ENCODE results near the gene HBA1.
"Not testable (repeated sequence)": the region's sequence is repeated elsewhere in the genome, so short reads cannot be mapped to it uniquely, and the experiment has no call there.

The HBA1 gene

DNA sequence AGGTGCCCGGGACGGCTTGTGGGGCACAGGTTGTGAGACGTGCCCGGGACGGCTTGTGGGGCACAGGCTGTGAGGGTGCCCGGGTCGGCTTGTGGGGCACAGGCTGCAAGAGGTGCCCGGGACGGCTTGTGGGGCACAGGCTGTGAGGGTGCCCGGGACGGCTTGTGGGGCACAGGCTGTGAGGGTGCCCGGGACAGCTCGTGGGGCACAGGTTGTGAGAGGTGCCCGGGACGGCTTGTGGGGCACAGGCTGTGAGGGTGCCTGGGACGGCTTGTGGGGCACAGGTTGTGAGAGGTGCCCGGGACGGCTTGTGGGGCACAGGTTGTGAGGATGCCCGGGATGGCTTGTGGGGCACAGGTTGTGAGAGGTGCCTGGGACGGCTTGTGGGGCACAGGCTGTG lies 16.2 kb upstream of the HBA1 start:
- not testable (repeated sequence) for DNase-seq

DNA sequence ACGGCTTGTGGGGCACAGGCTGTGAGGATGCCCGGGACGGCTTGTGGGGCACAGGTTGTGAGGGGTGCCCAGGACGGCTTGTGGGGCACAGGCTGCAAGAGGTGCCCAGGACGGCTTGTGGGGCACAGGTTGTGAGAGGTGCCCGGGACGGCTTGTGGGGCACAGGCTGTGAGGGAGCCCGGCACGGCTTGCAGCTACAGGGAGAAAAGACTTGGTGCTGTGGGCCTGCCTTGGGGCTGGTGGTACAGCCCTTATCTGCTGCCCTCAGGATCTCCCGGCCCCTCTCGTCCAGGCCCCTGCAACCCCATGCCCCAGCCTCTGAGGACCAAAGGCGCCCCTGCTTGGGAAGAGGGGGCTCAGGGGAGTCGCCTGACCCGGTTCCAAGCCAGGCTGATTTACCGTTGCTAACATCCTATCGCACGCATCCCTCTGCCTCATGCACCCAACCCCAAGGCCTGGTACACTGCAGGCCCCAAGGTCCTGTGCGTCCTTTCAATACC lies 15.7 kb upstream of the HBA1 start:
- no peak for DNase-seq

DNA sequence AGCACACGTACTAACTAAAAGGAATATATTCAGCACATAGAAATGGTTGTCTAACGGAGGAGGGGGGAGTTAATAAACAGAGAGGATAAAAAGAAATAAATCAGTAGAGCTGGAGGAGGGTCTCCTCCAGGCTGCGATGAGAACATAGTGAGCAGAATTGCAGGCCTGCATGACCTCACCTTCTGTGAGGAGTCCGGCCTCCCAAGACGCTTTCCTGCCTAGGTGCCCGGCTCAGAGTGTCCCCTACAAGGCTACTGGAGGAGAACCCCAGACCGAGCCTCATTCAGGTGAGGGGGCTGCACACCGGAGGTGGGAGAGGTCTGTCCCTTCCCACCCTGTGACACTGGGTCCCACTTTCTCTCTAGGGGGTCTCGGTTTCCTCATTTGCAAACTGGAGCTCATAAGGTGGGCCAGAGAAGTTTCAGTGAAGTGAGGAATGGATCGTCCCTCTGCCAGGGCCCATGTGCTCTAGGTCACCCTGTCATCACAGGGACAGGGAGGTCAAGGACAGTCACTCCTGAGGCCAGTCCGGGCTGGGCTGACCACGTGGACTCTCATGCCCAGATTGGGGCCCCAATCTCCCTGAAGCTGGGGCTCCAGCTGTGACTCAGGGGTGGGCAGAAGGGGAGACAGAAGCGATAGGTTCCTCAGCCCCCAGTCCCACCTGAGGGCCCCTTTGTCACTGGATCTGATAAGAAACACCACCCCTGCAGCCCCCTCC lies 14.0 kb upstream of the HBA1 start:
- DNase-seq: no peak

DNA sequence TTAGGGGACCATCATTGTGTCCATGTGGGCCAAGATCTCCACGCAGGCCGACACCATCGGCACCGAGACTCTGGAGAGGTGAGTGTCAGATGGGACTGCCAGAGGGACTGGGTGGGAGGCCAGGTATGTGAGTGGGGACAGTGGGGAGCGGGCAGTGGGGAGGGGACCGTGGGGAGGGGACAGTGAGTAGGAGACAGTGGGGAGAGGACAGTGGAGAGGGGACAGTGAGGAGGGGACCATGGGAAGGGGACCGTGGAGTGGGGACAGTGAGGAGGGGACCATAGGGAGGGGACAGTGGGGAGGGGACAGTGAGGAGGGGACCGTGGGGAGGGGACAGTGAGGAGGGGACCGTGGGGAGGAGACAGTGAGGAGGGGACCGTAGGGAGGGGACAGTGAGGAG lies 13.3 kb upstream of the HBA1 start:
- not testable (repeated sequence) for DNase-seq

DNA sequence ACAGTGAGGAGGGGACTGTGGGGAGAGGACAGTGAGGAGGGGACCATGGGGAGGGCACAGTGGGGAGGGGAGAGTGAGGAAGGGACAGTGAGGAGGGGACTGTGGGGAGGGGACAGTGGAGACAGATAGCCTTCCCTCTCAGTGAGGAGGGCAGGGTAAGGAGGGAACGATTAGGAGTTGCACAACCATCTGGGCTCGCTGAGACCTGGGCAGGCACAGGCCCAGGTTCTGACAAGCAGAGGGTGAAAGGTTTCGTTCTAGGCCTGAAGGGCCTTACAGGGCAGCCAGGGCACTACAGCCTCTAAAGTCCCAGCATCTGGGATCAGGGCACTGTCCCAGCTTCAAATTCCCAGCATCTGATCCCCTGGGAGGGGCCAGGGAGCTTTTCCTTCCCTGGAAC lies 12.8 kb upstream of the HBA1 start:
- not testable (repeated sequence) for DNase-seq

DNA sequence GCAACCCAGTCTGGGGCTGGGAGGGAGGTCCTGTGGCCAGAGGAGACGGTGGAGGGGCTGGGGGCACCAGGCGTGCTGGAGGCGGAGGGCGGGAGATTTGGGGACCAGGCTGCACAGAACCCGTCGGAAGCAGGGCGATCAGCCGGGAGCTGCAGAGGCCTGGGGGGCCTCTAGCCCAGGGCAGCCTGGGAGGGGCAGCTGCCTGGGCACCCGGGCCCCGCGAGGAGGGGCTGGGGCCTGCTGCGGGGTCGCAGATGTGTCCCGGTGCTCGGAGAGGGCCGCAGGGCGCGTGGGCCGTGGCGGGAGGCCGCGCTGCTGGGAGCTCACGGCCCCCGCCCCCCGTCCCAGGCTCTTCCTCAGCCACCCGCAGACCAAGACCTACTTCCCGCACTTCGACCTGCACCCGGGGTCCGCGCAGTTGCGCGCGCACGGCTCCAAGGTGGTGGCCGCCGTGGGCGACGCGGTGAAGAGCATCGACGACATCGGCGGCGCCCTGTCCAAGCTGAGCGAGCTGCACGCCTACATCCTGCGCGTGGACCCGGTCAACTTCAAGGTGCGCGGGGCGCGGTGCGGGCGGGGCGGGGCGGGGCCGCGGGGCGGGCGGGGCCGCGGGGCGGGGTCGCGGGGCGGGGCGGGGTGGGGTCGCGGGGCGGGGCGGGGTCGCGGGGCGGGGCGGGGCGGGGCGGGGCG lies 12.2 kb upstream of the HBA1 start:
- DNase-seq: not testable (repeated sequence)

DNA sequence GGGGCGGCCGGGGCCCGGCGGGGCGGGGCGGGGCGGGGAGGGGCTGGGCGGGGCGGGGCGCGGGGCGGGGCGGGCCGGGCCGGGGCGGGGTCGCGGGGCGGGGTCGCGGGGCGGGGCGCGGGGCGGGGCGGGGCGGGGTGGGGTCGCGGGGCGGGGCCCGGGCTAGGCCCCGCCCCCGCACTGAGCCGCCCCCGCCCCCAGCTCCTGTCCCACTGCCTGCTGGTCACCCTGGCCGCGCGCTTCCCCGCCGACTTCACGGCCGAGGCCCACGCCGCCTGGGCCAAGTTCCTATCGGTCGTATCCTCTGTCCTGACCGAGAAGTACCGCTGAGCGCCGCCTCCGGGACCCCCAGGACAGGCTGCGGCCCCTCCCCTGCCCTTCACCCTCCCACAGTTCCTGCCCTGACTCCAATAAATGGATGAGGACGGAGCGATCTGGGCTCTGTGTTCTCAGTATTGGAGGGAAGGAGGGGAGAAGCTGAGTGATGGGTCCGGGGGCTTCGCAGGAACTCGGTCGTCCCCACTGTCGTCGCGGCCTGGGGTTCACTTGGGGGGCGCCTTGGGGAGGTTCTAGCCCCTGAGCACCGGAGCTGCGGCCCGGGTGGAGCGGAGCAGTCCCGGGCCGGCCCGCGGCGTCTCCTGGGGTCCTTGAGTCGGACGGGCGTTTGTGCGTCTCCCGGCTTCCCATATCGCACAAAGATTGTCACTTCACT lies 11.5 kb upstream of the HBA1 start:
- DNase-seq: no peak

DNA sequence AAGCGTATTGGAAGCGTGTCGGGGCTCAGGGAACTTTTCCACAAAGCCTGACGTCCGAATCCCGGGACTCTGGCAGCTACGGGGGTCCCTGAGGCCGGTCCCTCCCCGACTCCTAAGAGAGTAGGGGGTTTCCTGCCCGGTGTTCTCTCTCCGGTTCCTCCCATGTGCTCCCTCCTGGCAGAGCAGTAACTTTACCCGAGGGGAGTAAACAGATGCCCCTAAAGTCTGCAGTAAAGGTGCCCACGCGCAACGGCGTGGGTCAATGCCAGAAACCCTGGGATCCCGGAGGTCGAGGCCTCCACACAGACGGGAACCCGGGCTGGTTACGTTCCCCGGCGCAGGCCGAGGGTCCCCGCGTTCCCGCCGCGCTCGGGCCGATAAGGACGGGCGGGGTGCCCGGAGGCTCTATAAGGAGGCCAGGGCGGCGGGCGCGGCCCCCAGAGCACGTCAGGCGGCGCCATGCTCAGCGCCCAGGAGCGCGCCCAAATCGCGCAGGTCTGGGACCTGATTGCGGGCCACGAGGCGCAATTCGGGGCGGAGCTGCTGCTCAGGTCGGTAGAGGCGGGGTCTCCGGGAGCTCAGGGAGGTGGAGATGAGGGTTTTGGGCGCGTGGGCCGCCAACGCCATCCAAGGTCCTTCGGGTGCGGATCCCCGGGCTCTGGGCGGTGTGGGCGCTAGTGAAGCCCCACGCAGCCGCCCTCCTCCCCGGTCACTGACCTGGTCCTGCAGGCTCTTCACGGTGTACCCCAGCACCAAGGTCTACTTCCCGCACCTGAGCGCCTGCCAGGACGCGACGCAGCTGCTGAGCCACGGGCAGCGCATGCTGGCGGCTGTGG lies 10.7 kb upstream of the HBA1 start, which contains the start of gene HBM:
Gene HBM (plus strand): TSS at position 440 of the 836 bp plus-strand sequence. CDS start 20 bp downstream, at position 460.
- DNase-seq: no peak

DNA sequence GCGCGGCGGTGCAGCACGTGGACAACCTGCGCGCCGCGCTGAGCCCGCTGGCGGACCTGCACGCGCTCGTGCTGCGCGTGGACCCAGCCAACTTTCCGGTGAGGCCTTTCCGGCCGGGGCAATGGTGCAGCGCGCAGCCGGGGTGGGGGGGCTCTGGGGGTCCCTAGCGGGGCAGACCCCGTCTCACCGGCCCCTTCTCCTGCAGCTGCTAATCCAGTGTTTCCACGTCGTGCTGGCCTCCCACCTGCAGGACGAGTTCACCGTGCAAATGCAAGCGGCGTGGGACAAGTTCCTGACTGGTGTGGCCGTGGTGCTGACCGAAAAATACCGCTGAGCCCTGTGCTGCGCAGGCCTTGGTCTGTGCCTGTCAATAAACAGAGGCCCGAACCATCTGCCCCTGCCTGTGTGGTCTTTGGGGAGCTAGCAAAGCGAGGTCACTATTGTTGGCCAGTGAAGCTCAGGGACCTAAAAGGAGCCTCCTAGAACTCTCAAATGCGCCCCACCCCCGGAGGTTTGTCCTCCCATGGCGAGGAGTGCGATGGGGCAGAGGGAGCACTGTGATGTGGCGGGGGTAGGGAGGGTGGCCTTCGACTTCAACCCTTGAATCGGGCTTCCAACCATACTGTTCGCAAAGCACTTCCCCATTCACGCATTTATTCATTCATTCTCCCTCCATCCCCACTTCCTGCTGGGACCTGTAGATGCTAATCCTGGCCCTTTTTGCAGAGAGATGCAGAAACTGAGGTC lies 9.9 kb upstream of the HBA1 start:
- no peak for DNase-seq

DNA sequence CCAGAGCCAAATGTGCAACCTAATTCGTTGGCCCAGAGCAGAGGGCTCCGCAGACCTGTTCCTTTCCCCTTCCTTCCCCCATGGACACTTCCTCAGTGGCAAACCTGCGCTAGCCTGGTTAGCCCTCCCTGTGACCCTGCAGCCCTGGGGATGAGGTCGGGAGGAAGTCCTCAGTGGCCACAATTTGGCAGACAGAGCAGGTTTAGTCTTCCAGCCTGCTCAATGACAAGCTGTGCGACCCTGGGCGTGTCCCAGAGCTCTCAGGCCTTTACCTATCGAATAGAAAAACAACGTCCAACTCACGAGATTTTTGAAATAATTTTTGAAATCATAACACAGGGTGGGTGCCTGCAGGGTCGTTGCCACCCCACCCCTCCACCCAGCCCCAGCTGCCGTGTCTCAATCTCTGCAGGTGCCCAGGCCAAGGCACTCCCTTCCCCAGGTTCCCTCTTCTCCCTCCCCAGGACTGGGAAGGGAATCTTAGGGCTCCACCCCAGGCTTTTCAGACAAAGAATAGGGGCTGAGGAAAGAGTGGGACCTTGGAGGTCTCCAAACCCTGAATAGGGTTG lies 9.3 kb upstream of the HBA1 start:
- DNase-seq: no peak

DNA sequence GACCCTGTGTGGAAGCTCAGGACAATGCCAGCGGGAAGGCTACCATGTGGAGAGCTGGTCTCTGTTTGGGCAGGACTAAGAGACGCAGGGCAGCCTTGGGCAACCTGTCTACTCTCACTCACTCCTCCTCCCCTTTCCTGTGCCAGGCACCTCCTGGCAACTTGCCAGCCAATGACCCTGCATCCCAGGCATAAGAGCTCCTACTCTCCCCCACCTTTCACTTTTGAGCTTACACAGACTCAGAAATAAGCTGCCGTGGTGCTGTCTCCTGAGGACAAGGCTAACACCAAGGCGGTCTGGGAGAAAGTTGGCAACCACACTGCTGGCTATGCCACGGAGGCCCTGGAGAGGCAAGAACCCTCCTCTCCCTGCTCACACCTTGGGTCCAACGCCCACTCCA lies 8.1 kb upstream of the HBA1 start:
- DNase-seq: no peak

DNA sequence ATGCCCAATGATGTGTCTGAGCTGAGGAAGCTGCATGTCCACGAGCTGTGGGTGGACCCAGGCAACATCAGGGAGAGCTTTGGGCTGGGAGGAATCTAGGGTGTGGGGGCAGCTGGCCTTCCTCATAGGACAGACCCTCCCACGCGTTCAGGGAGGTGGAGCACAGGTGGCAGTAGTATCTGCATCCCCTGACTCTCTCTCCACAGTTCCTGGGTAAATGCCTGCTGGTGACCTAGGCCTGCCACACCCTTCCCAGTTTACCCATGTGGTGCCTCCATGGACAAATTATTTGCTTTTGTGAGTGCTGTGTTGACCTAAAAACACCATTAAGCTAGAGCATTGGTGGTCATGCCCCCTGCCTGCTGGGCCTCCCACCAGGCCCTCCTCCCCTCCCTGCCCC lies 7.5 kb upstream of the HBA1 start:
- no peak for DNase-seq

DNA sequence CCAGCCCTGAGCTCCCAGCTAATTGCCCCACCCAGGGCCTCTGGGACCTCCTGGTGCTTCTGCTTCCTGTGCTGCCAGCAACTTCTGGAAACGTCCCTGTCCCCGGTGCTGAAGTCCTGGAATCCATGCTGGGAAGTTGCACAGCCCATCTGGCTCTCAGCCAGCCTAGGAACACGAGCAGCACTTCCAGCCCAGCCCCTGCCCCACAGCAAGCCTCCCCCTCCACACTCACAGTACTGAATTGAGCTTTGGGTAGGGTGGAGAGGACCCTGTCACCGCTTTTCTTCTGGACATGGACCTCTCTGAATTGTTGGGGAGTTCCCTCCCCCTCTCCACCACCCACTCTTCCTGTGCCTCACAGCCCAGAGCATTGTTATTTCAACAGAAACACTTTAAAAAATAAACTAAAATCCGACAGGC lies 6.4 kb upstream of the HBA1 start:
- DNase-seq: not testable (repeated sequence)

DNA sequence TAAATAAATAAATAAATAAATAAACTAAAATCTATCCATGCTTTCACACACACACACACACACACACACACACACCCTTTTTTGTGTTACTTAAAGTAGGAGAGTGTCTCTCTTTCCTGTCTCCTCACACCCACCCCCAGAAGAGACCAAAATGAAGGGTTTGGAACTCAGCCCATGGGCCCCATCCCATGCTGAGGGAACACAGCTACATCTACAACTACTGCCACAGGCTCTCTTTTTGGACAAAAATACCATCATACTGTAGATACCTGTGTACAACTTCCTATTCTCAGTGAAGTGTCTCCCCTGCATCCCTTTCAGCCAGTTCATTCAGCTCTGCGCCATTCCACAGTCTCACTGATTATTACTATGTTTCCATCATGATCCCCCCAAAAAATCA lies 5.7 kb upstream of the HBA1 start:
- no peak for DNase-seq

DNA sequence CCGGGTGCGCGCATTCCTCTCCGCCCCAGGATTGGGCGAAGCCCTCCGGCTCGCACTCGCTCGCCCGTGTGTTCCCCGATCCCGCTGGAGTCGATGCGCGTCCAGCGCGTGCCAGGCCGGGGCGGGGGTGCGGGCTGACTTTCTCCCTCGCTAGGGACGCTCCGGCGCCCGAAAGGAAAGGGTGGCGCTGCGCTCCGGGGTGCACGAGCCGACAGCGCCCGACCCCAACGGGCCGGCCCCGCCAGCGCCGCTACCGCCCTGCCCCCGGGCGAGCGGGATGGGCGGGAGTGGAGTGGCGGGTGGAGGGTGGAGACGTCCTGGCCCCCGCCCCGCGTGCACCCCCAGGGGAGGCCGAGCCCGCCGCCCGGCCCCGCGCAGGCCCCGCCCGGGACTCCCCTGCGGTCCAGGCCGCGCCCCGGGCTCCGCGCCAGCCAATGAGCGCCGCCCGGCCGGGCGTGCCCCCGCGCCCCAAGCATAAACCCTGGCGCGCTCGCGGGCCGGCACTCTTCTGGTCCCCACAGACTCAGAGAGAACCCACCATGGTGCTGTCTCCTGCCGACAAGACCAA lies 4.0 kb upstream of the HBA1 start, which contains the start of gene HBA2:
Gene HBA2 (plus strand): TSS at position 503 of the 568 bp plus-strand sequence. CDS start 37 bp downstream, at position 540.
- DNase-seq: not testable (repeated sequence)

DNA sequence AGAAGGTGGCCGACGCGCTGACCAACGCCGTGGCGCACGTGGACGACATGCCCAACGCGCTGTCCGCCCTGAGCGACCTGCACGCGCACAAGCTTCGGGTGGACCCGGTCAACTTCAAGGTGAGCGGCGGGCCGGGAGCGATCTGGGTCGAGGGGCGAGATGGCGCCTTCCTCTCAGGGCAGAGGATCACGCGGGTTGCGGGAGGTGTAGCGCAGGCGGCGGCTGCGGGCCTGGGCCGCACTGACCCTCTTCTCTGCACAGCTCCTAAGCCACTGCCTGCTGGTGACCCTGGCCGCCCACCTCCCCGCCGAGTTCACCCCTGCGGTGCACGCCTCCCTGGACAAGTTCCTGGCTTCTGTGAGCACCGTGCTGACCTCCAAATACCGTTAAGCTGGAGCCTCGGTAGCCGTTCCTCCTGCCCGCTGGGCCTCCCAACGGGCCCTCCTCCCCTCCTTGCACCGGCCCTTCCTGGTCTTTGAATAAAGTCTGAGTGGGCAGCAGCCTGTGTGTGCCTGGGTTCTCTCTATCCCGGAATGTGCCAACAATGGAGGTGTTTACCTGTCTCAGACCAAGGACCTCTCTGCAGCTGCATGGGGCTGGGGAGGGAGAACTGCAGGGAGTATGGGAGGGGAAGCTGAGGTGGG lies 3.1 kb upstream of the HBA1 start:
- DNase-seq: not testable (repeated sequence)

DNA sequence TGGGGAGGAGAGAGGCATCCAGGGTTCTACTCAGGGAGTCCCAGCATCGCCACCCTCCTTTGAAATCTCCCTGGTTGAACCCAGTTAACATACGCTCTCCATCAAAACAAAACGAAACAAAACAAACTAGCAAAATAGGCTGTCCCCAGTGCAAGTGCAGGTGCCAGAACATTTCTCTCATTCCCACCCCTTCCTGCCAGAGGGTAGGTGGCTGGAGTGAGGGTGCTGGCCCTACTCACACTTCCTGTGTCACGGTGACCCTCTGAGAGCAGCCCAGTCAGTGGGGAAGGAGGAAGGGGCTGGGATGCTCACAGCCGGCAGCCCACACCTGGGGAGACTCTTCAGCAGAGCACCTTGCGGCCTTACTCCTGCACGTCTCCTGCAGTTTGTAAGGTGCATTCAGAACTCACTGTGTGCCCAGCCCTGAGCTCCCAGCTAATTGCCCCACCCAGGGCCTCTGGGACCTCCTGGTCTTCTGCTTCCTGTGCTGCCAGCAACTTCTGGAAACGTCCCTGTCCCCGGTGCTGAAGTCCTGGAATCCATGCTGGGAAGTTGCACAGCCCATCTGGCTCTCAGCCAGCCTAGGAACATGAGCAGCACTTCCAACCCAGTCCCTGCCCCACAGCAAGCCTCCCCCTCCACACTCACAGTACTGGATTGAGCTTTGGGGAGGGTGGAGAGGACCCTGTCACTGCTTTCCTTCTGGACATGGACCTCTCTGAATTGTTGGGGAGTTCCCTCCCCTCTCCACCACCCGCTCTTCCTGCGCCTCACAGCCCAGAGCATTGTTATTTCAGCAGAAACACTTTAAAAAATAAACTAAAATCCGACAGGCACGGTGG lies 2.3 kb upstream of the HBA1 start:
- not testable (repeated sequence) for DNase-seq

DNA sequence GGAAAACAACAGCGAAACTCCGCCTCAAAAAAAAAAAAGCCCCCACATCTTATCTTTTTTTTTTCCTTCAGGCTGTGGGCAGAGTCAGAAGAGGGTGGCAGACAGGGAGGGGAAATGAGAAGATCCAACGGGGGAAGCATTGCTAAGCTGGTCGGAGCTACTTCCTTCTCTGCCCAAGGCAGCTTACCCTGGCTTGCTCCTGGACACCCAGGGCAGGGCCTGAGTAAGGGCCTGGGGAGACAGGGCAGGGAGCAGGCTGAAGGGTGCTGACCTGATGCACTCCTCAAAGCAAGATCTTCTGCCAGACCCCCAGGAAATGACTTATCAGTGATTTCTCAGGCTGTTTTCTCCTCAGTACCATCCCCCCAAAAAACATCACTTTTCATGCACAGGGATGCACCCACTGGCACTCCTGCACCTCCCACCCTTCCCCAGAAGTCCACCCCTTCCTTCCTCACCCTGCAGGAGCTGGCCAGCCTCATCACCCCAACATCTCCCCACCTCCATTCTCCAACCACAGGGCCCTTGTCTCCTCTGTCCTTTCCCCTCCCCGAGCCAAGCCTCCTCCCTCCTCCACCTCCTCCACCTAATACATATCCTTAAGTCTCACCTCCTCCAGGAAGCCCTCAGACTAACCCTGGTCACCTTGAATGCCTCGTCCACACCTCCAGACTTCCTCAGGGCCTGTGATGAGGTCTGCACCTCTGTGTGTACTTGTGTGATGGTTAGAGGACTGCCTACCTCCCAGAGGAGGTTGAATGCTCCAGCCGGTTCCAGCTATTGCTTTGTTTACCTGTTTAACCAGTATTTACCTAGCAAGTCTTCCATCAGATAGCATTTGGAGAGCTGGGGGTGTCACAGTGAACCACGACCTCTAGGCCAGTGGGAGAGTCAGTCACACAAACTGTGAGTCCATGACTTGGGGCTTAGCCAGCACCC lies 1.2 kb upstream of the HBA1 start:
- DNase-seq: no peak

All from activated gamma-delta T cell (primary cell).